KG1 (cell line): Measurements from ENCODE around the gene FKBP1A.

ENCODE experiments used
- DNase-seq: peaks from one replicate; lab custom pipeline; 2025; lab: John Stamatoyannopoulos, UW

FKBP1A gene

DNA sequence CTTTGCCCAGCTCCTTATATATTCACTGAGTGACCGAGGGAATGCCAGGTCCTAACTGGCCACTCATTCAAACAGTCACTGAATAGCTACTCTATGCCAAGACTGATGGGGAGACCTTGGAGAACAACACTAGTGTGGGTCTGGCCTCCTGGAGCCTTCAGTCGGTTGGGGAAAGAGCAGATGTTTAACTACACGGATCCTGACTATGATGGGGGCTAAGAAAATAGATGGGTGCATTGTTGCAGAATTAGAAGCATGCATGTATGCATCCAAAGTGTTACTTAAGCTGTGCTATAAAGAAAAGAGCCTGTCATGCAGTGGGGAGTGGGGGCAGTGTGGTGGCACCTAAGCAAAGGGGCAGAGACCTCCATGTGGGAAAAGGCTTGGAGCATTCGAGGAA lies 6.5 kb downstream of the FKBP1A start:
- no peak for DNase-seq

DNA sequence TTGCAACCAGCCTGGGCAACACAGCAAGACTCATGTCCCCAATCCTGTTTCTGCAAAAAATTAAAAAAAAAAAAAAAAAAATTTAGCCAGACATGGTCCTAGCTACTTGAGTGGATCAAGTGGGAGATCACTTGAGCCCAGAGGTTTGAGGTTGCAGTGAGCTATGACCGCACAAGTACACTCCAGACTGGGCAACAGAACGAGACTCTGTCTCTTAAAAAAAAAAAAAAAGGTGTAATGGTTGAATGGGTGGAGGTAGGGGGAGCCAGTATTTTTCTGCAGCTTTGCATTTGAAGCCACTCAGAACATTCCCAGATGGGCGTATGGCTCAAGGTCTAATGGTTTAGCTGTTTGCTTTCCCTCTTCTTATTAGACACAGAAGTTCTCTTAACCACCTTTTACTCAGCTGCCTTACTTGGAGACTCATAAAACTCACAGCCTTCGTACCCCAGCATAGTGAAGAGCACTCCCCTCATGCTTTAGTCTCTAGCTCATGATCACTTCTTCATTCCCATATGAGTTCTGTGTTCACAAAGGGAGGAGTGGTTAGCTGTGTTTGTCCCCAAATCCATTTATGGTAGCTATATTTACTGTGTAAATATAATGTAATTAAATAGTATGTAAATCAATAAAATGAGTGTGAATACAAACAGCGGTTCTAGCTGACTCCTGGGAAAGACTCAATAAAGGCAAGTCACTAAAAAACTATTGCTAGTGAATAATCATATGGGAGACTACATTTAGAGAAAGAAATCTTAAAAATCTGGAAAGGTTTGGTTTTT lies 9.0 kb downstream of the FKBP1A start:
- no peak for DNase-seq

DNA sequence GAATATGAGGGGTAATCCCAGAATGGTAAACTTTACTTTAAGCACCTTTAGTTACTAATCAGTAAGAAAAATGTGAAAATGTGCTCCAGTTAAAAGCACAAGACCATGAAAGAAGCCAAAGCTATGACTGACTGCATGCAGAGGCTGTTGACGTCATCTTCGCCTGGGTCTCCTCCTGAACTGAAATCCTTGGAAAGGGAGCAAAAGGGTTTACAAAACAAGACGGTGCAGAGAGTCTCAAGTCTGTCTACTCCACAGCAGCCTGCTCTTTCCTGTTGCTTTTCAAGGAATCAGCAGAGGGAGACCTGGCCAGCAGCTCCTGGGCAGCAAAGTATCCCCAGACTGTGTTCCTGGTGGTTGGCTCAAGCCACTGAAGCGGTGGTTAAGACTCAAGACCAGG lies 10.2 kb downstream of the FKBP1A start:
- no peak for DNase-seq

DNA sequence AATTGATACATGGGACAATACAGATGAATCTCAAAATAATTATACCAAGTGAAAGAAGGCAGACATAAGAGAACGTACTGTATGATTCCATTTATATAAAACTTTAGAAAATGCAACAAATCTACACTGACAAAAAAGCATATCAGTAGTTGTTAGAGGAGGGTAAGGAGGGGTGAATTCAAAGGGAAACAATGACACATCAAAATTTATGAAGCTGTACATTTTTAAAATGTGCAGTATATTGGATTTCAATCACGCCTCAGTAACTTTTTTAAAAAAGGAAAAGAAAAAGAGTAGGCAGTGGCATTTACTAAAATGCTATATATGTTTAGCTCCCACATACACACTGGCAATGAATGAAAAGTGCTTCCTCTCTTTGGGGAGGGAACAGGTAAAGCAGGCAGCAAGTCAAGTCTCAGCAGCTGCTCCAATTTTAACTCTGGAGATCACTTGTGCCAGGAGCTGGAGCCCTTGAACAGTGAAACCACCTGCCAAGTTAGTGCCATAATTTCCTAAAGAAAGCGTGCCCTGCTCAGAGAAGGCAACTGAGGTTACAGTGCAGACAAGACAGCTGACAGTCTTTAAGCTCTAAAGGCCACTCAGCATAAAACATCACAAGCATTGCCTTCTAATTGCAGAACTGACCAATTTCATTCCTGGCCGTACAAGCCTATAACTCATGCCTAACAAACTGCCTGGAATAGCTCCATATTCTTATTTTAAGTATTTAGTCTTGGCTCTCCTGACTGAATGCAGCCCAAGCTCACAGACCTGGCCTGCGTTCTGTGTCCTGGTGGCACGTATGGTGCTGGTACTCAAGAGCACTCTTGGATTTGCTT lies 10.9 kb downstream of the FKBP1A start:
- DNase-seq = no peak

DNA sequence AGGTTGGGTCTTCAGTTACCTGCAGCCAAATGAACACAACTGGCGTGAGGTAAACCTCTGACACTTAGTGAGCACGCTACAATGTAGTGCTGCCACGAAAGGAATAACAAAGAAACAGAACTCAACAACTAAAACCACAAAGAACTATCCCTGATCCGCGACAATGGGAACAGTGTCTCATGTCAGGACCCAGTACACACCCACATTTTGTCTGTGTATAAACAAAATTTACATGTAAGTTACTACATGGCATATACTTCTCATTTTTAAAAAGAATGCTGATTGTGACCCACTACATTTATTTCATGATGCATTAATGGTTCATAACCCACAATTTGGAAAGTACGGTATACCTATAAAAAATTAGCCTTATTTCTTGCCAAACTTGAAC lies 14.1 kb downstream of the FKBP1A start:
- no peak for DNase-seq

DNA sequence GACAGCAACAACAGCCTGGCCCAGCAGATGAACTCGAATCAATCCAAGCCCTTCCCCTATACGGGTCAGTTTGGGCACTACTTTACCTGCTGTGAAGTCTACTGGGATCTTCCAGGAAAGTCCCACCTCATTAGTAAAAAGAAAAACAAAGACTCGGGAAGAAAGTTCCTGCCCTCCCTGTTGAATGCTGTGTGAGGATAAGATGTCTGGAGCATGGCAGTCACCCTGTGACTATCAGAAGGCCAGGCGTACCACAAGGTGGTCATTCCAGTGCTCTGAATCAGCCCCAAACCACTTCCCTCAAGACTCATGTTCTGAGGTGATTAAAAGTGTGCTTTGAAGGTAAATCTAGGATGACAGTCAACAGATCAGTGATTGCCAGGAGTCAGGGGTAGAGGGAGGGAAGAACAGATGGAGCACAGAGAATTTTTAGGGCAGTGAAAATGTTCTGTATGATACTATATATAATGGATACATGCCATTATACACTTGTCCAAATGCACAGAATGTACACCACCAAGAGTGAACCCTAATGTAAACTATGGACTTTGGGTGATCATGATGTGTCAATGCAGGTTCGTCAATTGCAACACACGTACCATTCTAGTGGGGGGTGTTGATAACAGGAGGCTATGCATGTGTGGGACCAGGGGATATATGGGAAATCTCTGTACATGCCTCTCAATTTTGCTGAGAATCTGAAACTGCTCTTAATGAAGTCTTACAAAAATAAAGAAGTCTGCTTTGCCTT lies 14.7 kb downstream of the FKBP1A start:
- DNase-seq = no peak

DNA sequence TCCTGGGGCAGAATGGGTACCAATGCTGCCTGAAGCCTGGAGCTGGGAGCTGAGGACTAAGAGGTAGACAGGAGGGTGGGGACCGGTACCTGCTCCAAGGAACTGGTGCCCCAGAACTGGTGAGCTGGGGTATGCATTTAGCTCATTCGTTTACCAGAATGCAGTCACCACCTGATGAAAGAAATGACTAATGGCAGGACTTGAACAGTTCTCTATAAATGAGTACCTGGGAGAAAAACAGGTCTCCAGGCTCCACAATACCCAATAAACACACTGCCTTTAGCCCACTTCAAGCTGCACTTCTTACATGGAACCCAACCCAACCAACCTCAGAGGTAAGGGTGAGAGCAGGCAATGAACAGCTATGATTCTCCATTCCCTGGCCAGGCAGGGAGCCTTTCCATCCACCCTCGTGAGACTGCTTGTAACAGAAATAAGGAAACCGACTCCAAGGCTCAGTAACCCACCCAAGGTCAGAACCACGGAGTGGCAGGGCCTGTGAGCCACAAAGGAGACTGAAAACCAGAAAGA lies 15.4 kb downstream of the FKBP1A start:
- DNase-seq = no peak

DNA sequence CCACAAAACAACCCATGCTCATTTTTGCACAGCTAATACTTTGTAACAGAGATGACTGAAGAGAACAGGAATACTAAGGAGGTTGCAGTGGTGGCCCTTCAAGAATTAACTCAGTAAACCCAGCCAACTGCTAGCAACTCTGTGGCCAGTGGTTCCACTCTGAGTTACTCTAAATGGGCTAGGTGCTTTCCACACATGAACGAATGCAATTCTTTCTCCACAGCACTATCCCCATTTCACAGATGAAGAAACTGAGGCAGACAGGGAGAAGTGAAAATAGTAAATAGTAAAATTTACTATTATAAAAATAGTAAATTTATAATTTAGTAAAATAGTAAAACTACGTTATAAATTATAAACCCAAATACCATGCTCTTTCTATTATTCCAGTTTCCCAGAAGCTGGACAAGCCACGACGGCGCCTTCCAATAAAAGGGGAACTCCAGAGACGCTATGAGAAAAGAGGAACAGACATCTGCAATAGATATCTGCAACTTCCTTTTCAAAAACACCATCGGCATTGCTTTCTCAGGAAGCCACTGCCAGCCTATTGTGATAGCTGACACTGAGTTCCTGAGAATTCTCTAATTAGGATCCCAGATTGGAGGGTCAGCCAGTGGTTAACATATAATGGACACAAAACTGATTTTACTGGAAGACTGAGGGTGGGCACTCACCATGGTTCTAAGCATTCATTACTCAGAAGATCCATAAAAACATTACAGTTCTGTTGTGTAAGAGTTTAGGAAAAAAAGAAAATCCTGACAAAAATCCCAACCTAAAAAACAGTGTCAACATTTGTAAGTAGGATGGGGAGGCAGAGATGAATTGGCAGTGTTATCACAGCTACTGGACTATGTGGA lies 16.2 kb downstream of the FKBP1A start:
- DNase-seq = no peak

DNA sequence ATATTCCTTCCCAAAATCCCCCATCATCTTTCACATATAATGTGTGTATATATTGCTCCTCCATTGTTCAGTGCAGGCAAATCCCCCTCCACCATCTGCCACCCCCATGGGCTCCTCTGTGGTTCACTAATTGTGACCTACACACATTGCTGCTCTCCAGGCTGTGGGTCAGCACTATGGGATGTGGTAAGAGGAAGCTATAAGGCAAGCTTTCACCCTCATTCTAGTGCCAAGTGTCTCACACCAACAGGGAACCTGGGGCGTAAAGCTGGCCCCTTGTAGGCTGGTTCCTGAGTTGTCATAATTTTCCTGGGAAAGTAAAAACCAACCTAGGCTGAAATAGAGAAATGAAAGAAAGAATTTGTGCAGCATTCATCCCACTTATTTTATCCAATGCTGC lies 16.8 kb downstream of the FKBP1A start:
- DNase-seq = no peak

DNA sequence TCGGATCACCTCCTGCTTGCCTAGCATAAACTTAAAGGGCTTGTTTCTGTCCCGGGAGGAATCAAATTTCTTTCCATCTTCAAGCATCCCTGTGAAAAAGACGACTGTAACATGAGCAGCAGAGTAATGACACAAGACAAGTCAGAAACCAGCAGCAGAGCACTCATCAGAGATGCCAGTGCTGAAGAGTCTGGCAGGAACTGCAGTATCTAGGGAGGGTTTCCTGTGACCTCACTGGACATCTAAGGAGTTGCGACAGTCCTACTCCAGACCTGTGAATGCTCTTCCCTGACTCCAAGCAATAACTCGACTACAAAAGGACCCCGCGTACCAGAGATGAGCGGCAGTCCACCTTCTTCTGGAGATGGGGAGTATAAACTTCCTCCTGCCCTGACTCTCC lies 17.3 kb downstream of the FKBP1A start:
- no peak for DNase-seq

DNA sequence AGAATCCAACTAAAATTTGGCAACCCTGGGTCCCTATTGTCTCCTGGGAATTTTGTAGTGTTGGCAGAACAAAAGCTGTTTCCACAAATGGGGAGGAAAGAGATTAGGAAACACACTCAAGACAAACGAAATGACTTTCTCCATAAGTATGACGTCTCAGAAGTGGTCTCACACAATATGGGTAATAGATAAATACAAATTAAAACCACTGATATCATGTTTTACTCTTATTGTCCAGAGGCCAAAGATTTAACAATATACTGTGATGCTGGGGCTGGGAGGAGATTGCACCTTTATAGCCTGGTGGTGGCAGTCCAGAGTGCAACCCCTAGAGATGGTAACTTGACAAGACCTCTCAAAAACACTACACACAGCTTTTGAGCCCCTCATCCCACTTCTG lies 18.6 kb downstream of the FKBP1A start:
- no peak for DNase-seq

DNA sequence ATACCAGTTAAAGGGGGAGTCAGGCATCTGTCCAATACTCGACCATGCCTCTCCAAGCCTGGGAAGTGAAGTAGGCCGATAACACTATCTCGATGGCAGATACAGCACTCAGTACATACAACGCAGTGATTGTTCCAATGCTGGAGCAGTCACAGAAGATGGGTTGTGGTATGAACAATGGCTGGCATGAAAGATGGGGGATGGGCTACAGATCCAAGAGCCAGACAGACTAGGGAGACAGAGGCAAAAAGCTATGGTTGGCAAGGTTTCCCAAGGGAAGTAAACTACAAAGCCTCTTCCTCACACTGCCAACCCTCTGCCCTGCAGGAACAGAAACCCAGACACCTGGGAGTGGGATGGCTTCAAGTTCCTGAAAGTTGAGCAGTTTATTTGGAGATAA lies 19.2 kb downstream of the FKBP1A start:
- no peak for DNase-seq

DNA sequence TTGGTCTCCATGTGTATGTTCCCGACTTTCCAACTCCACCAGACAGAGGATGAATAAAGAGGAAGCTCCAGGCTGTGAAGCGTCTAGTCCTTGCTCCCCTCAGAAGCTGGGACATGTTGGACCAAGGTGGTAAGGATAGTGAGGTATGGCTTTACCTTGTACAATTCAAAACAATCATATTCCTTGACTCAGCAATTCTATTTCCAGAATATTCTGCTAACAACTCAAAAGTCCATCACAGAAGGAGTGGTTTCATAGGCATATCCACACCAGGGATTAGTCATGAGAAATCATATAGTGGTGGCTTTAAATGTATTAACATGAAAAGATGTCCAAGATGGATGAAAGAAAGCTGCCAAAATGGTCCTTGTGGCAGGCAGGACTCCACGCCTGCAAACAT lies 19.8 kb downstream of the FKBP1A start:
- DNase-seq = no peak

DNA sequence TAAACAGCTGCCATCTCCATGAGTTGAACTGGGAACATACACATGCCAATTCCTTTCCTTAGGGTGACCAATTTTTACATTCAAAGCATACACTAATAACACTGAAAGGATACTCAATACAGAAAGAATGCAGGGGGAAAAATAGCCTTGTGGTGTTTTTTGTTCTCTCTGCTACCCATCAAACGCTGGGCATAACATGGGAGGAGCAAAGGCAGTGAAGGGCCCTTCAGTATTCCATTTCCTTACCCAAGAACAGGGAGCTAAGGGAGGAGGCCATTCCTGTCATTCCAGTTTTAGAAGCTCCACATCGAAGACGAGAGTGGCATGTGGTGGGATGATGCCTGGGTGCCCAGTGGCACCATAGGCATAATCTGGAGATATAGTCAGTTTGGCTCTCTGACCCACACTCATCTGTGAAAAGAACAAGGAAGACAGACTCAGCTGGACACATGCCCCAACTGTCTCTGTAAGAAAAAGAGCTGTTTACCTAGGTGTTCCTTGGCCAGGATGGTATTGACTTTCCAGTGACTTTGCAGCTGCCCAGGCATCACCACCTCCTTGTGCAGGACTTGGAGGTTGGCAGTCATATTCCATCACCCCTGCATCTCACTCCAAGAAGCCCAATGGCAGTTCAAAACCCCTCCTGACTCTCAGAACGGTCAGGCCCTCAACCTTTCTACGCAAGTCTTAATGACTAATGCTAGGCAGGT lies 20.9 kb downstream of the FKBP1A start:
- no peak for DNase-seq

DNA sequence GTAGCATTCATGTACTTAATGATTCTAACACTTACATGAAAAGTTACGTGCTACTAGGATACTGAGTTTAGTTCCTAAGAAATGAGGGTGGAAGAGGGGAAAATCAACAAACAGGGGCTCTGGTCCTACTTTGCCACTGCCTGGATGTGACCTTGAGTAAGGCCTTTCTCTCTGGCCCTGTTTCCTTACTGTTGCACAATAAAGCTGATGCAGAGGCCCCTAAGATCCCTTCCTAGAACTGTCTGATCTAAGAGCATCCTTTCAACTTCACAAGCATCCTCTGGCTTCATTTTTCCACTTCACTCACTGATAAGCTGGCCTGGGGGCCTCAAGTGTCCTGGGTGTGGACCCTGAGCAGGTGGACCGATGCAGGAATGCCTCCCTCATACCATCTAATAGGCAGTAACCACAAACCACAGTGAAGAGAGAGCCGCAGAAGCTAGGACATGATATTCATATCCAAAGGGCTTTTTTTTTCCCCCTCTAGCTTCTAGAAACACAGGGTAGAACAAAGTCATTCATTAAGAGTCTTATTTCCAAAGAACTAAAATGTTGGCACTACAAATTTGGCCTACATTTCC lies 21.6 kb downstream of the FKBP1A start:
- no peak for DNase-seq

DNA sequence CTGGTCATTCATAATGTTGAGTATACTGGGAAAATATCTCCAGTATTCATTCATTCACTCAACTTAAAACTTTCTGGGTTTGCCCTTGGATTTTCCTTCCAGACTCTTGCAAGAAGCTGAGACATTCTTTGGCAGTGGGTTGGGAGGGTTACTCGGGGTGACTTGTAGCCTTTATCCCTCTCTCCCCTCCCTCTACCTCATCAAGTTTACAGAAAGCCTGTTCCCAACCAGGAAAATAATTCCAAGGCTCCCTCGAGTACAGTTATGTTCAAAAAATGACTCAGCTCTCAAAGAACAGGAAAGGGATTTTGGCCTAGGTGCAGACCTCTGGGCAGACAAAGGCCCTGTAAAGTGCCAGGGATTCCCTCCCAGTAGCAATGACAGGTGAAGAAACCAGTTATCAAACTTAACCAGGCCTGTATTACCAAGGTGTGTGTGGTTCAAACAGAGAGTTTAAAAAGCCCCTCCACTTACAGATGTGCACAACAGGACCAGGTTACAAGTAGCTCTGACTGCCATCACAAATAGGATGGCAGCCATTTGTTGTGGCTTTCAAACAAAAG lies 22.2 kb downstream of the FKBP1A start:
- no peak for DNase-seq

DNA sequence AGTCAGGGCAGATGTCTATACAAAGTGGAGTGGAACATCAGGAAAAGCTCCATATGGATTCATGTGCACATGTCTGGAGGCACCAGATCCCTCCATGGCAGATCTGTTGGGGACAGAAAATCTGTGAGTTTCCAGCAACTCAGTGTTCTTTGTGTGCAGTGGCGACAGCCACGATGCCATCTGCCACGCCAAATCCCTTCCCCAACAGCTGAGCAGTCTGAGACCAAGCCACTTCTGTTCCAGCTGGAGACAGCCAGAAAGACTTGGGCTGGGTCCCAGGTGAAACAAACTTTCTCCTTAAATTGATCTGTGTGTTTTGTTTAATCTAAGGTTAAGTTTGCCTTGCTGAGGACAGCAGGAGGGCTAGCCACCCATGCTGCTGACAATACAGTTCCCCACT lies 22.9 kb downstream of the FKBP1A start:
- DNase-seq = no peak

DNA sequence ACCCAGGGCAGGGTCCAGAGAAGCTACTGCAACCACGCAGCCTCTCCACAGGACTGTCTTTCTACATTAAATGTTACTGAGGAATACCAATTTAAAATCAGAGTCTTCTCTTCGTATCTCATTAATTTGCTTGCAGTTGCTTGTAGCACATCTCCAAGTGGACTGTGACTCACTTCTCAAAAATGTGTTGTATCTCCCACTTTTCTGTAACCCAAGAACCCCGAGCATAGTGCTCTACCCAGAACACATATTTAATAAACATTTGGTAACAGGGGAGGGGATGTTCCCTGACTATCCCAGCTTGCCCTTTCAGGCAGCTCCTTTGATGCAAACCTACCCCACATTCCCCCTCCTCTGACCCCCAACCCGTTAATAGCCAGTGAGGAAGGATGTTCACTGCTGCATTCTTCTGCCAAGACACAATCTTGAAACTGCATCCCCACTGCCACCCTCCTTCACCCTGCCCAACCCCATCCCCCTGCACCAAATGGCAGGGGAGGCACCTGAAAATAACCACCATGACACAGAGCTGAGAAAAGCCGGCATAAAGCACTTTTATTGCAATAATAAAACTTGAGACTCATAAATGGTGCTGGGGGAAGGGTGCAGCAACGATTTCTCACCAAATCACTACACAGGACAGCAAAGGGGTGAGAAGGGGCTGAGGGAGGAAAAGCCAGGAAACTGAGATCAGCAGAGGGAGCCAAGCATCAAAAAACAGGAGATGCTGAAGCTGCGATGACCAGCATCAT lies 24.2 kb downstream of the FKBP1A start:
- no peak for DNase-seq

DNA sequence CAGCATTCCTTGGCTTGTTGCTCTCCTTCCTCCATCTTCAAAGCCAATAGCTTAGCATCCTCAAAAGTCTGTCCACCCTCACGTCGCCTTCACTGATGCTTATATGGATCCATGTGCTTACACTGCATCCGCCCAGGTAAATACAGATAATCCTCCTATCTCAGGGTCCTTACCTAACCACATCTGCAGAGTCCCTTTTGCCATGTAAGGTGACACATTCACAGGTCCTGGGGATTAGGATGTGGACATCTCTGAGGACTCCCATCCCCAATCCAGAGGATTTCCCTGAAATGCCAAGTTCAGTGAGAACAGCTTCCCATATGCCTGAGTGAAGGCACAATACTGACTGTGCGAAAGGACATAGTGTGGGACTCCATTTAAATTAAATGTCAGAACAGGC lies 25.4 kb downstream of the FKBP1A start:
- no peak for DNase-seq

DNA sequence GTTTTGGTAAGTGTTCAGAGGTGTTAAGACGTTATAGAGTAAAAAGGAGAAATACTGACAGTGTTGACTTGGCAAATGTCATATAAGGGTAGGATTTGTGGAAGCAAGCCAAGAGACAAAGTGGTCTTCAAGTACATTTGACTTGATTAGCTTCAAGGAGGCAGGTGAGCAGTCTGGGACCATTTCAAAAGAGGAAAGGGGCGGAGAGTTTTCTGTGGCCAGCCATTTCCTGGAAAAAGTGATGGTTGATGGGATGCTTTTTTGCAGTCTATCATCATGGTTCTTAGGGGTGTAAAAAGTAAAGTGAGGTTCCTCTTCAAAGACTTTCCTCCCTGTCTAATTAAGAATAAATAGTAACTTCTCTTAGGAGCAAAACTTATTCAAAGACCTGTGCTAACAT lies 28.7 kb downstream of the FKBP1A start:
- no peak for DNase-seq
